GM10248 (cell line): ENCODE results near the gene RIPOR2.

Source experiments
- CTCF ChIA-PET: fragments of 300-600 bp; sonication (Branson Sonifier 250); formaldehyde crosslinking; extraction: SDS; loops from one replicate; lab custom pipeline; 2021; ENCODE audit warnings: antibody characterized with exemption; lab: Yijun Ruan, JAX
- POLR2A ChIA-PET: fragments of 350-650 bp; sonication (Branson Sonifier 250); formaldehyde crosslinking; extraction: SDS; loops from one replicate; lab custom pipeline; 2020; ENCODE audit warnings: antibody characterized with exemption; lab: Yijun Ruan, JAX
- DNase-seq: peaks from one replicate; pipeline ENCODE4 v3.0.0; 2012; ENCODE audit errors: extremely low spot score
- CTCF ChIP-seq: IDR thresholded peaks from 2 replicates; pipeline ENCODE4 v1.5.1; 2012; ENCODE audit warnings: mild to moderate bottlenecking, low read depth; ENCODE audit errors: extremely low read depth, missing control alignments, control extremely low read depth

Gene RIPOR2

GRCh38 chr6:24923885-24924401, 11.8 kb downstream of the RIPOR2 start:
- DNase-seq, result no peak
- ChIA-PET CTCF (interaction anchor here (1.2 to 3.2 kb wide), 3 partner anchors 10 to 39 kb away, joined by 3 to 23 read pairs (median 15); no protein-coding TSS in a partner anchor), POLR2A (interaction anchor here (0.6 kb wide), 1 partner anchor 442 kb away, joined by 4 read pairs; no protein-coding TSS in a partner anchor)
- no peak for TF ChIP-seq CTCF

DNA sequence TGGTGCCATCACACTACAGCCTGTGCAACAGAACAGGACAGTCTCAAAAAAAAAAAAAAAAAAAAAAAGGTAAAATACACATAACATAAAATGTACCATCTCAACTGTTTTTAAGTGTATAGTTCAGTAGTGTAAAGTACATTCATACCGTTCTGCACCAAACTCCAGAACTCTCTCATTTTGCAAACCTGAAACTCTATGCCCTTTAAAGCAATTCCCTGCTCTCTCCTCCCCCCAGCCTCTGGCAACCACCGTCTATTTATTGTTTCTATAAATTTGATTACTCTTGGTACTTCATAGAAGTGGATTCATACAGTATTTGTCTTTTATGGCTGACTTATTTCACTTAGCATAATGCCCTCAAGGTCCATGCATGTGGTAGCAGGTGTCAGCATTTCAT, 12.9 kb downstream of the RIPOR2 start:
- CTCF ChIA-PET, result interaction anchor here (0.7 to 5.1 kb wide), 2 partner anchors 13 to 110 kb away, joined by 3 to 89 read pairs; partner anchors contain the start of gene RIPOR2
- DNase-seq, result no peak
- POLR2A ChIA-PET, result no interaction called here
- TF ChIP-seq CTCF, result no peak

DNA sequence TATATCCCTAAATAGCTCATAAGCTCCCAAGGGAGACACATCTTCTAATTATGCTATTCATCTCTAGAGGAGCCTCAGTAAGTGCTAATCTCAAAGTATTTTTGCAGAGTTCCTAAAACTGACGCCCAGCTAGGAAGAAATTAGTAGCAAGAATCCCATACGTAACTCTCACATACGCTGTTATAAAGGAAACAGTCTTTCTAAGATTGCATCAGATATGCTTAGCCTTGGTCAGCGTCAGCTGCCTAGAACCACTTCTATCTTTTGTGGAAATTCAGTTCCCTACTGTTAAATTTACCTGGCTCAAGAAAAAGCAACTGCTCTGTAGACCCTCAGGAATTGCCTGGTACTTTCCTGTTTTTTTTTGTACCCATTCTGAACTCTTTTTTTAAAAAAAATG, 13.6 kb downstream of the RIPOR2 start:
- DNase-seq, result no peak
- CTCF ChIA-PET, result interaction anchor here (0.7 to 5.1 kb wide), 4 partner anchors 9 to 111 kb away, joined by 3 to 89 read pairs (median 12); partner anchors contain the start of gene RIPOR2
- no peak for TF ChIP-seq CTCF
- POLR2A ChIA-PET, result no interaction called here

DNA sequence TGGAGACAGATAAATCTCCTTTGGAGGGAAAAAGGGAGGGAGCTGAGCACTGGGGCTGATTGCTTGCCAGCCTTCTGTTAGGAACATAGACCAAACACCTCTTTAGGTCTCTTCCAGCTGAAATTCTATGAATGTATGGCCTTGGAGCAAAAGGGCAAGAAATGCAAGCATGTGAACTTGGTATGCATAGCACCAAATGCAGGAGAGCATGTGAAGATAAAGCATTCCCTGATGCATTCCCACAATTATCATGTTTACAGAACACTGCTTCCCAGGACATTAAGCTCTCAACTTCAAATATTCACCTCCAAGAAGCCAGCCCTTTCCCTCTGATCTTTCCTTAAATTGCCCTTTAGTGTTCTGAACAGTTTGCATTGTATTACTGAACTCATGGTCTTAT, 15.6 kb downstream of the RIPOR2 start:
- ChIA-PET POLR2A (interaction anchor here (0.5 kb wide), 1 partner anchor 66 kb away, joined by 7 read pairs; no protein-coding TSS in a partner anchor), CTCF (interaction anchor here (0.8 to 5.1 kb wide), 8 partner anchors 9 to 98 kb away, joined by 3 to 89 read pairs (median 5); partner anchors contain the start of gene RIPOR2)
- DNase-seq, result no peak
- TF ChIP-seq CTCF, result no peak

DNA sequence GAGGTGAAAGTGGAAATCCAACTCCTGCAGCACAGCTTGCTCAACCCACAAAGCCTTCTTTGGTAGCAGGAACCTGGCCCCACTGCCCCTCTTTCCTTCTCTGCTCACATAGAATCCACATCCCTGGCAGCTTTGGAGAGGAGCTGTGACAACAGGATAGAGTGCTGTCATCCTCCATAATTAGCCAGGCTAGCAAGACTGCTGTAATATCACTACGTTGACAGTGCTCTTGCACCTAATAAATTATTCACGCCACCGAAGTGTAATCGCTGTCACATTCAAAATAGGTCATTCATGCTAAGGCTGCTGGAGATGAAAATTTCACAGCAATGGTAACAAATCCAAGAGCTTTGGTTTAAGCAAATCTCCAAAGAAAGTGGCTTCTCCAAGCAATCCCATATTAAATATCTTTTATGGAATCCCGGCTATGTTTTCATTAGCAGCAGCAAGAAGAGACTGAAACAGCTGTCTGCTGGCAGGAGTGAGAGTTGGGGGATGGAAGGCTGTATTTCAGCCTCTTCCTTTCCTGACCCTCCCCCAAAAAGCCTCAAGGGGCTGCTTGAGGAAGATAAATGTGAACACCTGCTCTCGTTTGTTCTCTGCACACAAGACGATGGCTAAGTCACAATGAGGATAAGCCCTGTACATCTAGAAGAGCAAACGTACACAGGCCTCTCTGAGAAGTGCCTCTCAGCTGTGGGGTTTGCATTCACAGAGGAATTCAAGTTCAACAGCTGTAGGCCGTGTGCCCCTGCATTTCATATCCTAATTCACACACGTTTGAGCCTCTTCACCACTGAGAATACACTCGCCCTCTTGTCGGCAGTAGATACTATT, 16.5 kb downstream of the RIPOR2 start:
- POLR2A ChIA-PET, result interaction anchor here (0.5 kb wide), 1 partner anchor 65 kb away, joined by 7 read pairs; no protein-coding TSS in a partner anchor
- DNase-seq, result no peak
- TF ChIP-seq CTCF, result no peak
- CTCF ChIA-PET, result interaction anchor here (0.8 to 5.1 kb wide), 16 partner anchors 9 to 212 kb away, joined by 3 to 89 read pairs (median 5); partner anchors contain the start of gene RIPOR2

DNA sequence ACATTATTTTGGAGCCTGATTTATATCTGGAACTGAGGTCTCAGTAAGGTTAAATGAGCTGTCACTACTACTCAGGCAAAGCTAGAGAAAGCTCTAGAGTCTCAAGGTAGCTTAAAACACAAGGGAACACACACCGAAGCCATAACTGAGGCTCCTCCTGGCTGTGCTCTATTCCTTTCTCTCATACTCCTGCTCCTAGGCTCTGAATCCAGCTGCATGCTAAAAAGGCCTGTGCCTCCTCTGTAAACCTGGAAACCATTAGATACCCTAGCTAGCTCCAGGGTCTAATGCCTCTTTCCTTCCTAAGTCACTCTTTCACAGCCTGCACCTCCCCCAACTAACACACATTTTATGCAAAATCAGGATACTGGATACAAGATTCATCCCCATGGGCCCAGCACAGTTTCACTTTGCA, 17.1 kb downstream of the RIPOR2 start:
- no peak for TF ChIP-seq CTCF
- no peak for DNase-seq
- ChIA-PET POLR2A (no interaction called here), CTCF (interaction anchor here (0.8 to 5.1 kb wide), 17 partner anchors 9 to 212 kb away, joined by 3 to 89 read pairs (median 5); partner anchors contain the start of gene RIPOR2)
